NCI-H2029 treated with DMSO at 0.1 percent for 48 hours (cell line): ENCODE data around the gene RPUSD3.
"Not testable (repeated sequence)": the region's sequence is repeated elsewhere in the genome, so short reads cannot be mapped to it uniquely, and the experiment has no call there.

Experiments
- DNase-seq: peaks from one replicate; lab custom pipeline; 2025; lab: John Stamatoyannopoulos, UW

Gene RPUSD3

GRCh38 chr3:9865125-9865637, 21.4 kb upstream of the RPUSD3 start:
- not testable (repeated sequence) for DNase-seq

- peak; percentile 47 for DNase-seq
Measured at GRCh38 chr3:9864200-9864927, 20.6 kb upstream of the RPUSD3 start.

- DNase-seq: no peak
Measured at GRCh38 chr3:9863058-9863772, 19.4 kb upstream of the RPUSD3 start.

GRCh38 chr3:9862391-9863057, 18.7 kb upstream of the RPUSD3 start:
- DNase-seq: no peak

GRCh38 chr3:9861626-9862130, 17.9 kb upstream of the RPUSD3 start:
- DNase-seq: no peak

GRCh38 chr3:9861201-9861600, 17.4 kb upstream of the RPUSD3 start:
- no peak for DNase-seq

GRCh38 chr3:9859530-9860025, 15.8 kb upstream of the RPUSD3 start:
- no peak for DNase-seq

GRCh38 chr3:9855594-9855993, 11.8 kb upstream of the RPUSD3 start:
- no peak for DNase-seq

GRCh38 chr3:9854291-9854940, 10.6 kb upstream of the RPUSD3 start:
- DNase-seq: peak; percentile 28

GRCh38 chr3:9852528-9852927, 8.7 kb upstream of the RPUSD3 start:
- no peak for DNase-seq

- not testable (repeated sequence) for DNase-seq
Measured at GRCh38 chr3:9851926-9852325, 8.1 kb upstream of the RPUSD3 start.

- DNase-seq: not testable (repeated sequence)
Measured at GRCh38 chr3:9851383-9851782, 7.6 kb upstream of the RPUSD3 start.

GRCh38 chr3:9848860-9849259, 5.1 kb upstream of the RPUSD3 start:
- not testable (repeated sequence) for DNase-seq

GRCh38 chr3:9847870-9848269, 4.1 kb upstream of the RPUSD3 start:
- not testable (repeated sequence) for DNase-seq

GRCh38 chr3:9846931-9847488, 3.2 kb upstream of the RPUSD3 start:
- no peak for DNase-seq

GRCh38 chr3:9846231-9846630, 2.4 kb upstream of the RPUSD3 start:
- DNase-seq: no peak

- no peak for DNase-seq
Measured at GRCh38 chr3:9841015-9841414, 2.8 kb downstream of the RPUSD3 start.

GRCh38 chr3:9838856-9839255, 5.0 kb downstream of the RPUSD3 start:
- DNase-seq: no peak

GRCh38 chr3:9837701-9838582, 5.9 kb downstream of the RPUSD3 start:
- DNase-seq: no peak
